Esophagus squamous epithelium (tissue), 5 donors: ENCODE measurements around the gene CHSY3. TPM values are rescaled to one million over a fixed set of nuclear protein-coding genes. Genes with fewer than 3 reads are reported as not detected.

ENCODE experiments used
- DNase-seq: peaks from one replicate; lab custom pipeline; 2025; lab: John Stamatoyannopoulos, UW
- H3K27ac ChIP-seq, 4 donors: fragments of 200-600 bp; sonication (generic); one replicate each; pipeline ENCODE4 v1.5.1; 2016 to 2019; ENCODE audit warnings: mild to moderate bottlenecking in 1 of 4
- H3K27me3 ChIP-seq, 4 donors: fragments of 200-600 bp; sonication (generic); 1 replicate in 3 of 4; 2 replicates in 1 of 4; pipeline versions ENCODE4 v1.5.1 to v1.6.0; 2017 to 2021; ENCODE audit warnings: antibody characterized with exemption in 1 of 4
- H3K36me3 ChIP-seq, 3 donors: fragments of 200-600 bp; sonication (generic); one replicate each; pipeline ENCODE4 v1.5.1; 2016 to 2019
- H3K4me1 ChIP-seq, 3 donors: fragments of 200-600 bp; sonication (generic); one replicate each; pipeline ENCODE4 v1.5.1; 2017 to 2019
- H3K4me3 ChIP-seq, 4 donors: fragments of 200-600 bp; sonication (generic); 1 replicate in 3 of 4; 2 replicates in 1 of 4; pipeline ENCODE4 v1.5.1; 2016 to 2019; ENCODE audit warnings: mild to moderate bottlenecking in 2 of 4, moderate library complexity in 1 of 4
- H3K9me3 ChIP-seq, 3 donors: fragments of 200-600 bp; sonication (generic); one replicate each; pipeline ENCODE4 v1.5.1; 2016 to 2019
- CTCF ChIP-seq, 6 experiments: fragments of 450-650 bp in 4 of 6; fragments of 200-600 bp in 2 of 6; sonication (generic) in 2 of 6; IDR thresholded peaks; one replicate each; pipeline ENCODE4 v1.5.1; 2016 to 2019; ENCODE audit warnings: antibody characterized with exemption in 6 of 6, mild to moderate bottlenecking in 4 of 6, moderate library complexity in 4 of 6
- POLR2A ChIP-seq, 4 donors: fragments of 450-650 bp; IDR thresholded peaks; one replicate each; pipeline ENCODE4 v1.6.1; 2017; ENCODE audit warnings: antibody characterized with exemption in 4 of 4, mild to moderate bottlenecking in 4 of 4, moderate library complexity in 3 of 4
- WGBS, 2 donors: methylation state at CpG; one replicate each; pipeline ENCODE4 v1.1.5; 2018; 5-methylcytosine and 5-hydroxymethylcytosine counted together
- intact Hi-C: fragments of 100-400 bp; cut with DNase I; formaldehyde crosslinking; loops from one replicate; pipeline ENCODE4 v1.15.0; 2022
- total RNA-seq, 4 donors: library from RNA; depleted of rRNA; stranded (reverse); fragments of >200 nt; gene quantifications; one replicate each; pipeline ENCODE4 v1.1.0, GENCODE V29; 2016
- donor health status: DM: yes; HTN: yes; CAD: no.

CHSY3 gene
- total RNA-seq, 4 donors from 2014 or later: 0.70 to 2.3 (median 1.3) TPM; not detected in 1

- TF ChIP-seq POLR2A (IDR thresholded peaks at IDR 0.05): no peak
- TF ChIP-seq CTCF (IDR thresholded peaks at IDR 0.05): no peak
- intact Hi-C loops: no loop called here
- no peak overlapping the region for H3K27ac ChIP-seq
- no peaks in the 10 kb centered on the region for H3K27me3 ChIP-seq
- H3K4me1 ChIP-seq: no peaks in the 10 kb centered on the region
- no peak for DNase-seq
- H3K4me3 ChIP-seq: no peak overlapping the region
- WGBS, 2 donors: 86 to 87% methylated on average over 8 of the region's 8 CpGs
- H3K36me3 ChIP-seq: no peaks in the 10 kb centered on the region
- H3K9me3 ChIP-seq: no peaks in the 10 kb centered on the region
Observed at GRCh38 chr5:130115686-130116085, 211.4 kb downstream of the CHSY3 start.

- TF ChIP-seq CTCF (IDR thresholded peaks at IDR 0.05): no peak
- no peak overlapping the region for H3K4me3 ChIP-seq
- intact Hi-C loops: no loop called here
- DNase-seq: no peak
- no peaks in the 10 kb centered on the region for H3K9me3 ChIP-seq
- H3K36me3 ChIP-seq: no peaks in the 10 kb centered on the region
- H3K27ac ChIP-seq: no peak overlapping the region
- no peaks in the 10 kb centered on the region for H3K27me3 ChIP-seq
- no peaks in the 10 kb centered on the region for H3K4me1 ChIP-seq
- WGBS, 2 donors: 56 to 80% methylated on average over 5 of the region's 5 CpGs
Observed at GRCh38 chr5:130116462-130116861, 212.2 kb downstream of the CHSY3 start.

GRCh38 chr5:130116972-130117371 is 212.7 kb downstream of the CHSY3 start:
- no peaks in the 10 kb centered on the region for H3K36me3 ChIP-seq
- DNase-seq: no peak
- H3K27me3 ChIP-seq: no peaks in the 10 kb centered on the region
- WGBS, 2 donors: 50 to 88% methylated on average over 1 of the region's 1 CpG
- H3K9me3 ChIP-seq: no peaks in the 10 kb centered on the region
- no peak overlapping the region for H3K4me3 ChIP-seq
- intact Hi-C loops: no loop called here
- H3K4me1 ChIP-seq: no peaks in the 10 kb centered on the region
- no peak for TF ChIP-seq CTCF (IDR thresholded peaks at IDR 0.05)
- no peak for TF ChIP-seq POLR2A (IDR thresholded peaks at IDR 0.05)
- H3K27ac ChIP-seq: no peak overlapping the region

GRCh38 chr5:130126746-130127145 is 222.5 kb downstream of the CHSY3 start:
- TF ChIP-seq POLR2A (IDR thresholded peaks at IDR 0.05) (no peak), CTCF (IDR thresholded peaks at IDR 0.05) (no peak)
- Histone ChIP-seq H3K4me3 (no peak overlapping the region), H3K4me1 (no peaks in the 10 kb centered on the region), H3K9me3 (no peaks in the 10 kb centered on the region), H3K27me3 (no peaks in the 10 kb centered on the region), H3K36me3 (no peaks in the 10 kb centered on the region), H3K27ac (no peak overlapping the region)
- intact Hi-C loops: no loop called here
- no peak for DNase-seq
- WGBS, 2 donors: 82 to 93% methylated on average over 1 of the region's 1 CpG

GRCh38 chr5:130135506-130135905 is 231.2 kb downstream of the CHSY3 start:
- DNase-seq: no peak
- 41 to 58% methylated on average over 2 of the region's 2 CpGs for WGBS, 2 donors

More at GRCh38 chr5:130135506-130135905, 231.2 kb downstream of the CHSY3 start:
- Histone ChIP-seq H3K27ac (peak overlapping the region in 1 of 4 donors; percentile 33), H3K27me3 (no peaks in the 10 kb centered on the region), H3K36me3 (no peaks in the 10 kb centered on the region), H3K9me3 (no peaks in the 10 kb centered on the region), H3K4me3 (no peak overlapping the region), H3K4me1 (peaks cover 0 to 11% (median 3%) of the 10 kb centered on the region in 3 donors)
- intact Hi-C loops: no loop called here
- TF ChIP-seq CTCF (IDR thresholded peaks at IDR 0.05): no peak
- TF ChIP-seq POLR2A (IDR thresholded peaks at IDR 0.05): no peak
